Measurements from ENCODE around the gene HBA2.
A peak's percentile ranks its signal among the peaks of the same experiment; 100 is the strongest.
"Not testable (repeated sequence)": the region's sequence is repeated elsewhere in the genome, so short reads cannot be mapped to it uniquely, and the experiment has no call there.

Gene HBA2

DNA sequence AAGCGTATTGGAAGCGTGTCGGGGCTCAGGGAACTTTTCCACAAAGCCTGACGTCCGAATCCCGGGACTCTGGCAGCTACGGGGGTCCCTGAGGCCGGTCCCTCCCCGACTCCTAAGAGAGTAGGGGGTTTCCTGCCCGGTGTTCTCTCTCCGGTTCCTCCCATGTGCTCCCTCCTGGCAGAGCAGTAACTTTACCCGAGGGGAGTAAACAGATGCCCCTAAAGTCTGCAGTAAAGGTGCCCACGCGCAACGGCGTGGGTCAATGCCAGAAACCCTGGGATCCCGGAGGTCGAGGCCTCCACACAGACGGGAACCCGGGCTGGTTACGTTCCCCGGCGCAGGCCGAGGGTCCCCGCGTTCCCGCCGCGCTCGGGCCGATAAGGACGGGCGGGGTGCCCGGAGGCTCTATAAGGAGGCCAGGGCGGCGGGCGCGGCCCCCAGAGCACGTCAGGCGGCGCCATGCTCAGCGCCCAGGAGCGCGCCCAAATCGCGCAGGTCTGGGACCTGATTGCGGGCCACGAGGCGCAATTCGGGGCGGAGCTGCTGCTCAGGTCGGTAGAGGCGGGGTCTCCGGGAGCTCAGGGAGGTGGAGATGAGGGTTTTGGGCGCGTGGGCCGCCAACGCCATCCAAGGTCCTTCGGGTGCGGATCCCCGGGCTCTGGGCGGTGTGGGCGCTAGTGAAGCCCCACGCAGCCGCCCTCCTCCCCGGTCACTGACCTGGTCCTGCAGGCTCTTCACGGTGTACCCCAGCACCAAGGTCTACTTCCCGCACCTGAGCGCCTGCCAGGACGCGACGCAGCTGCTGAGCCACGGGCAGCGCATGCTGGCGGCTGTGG is 6.9 kb upstream of the HBA2 start, which contains the start of gene HBM:
TSS of gene HBM (plus strand) at position 440 of the 836 bp plus-strand sequence. CDS start at position 460, 20 bp downstream.
- no peak within 1 kb of the TSS for H3K27ac Mint-ChIP-seq
- H3K36me3 Mint-ChIP-seq = no peaks in the 10 kb centered on the region
- H3K4me1 Mint-ChIP-seq = peaks cover 5% of the 10 kb centered on the region
- H3K27me3 Mint-ChIP-seq = peaks cover 24% of the 10 kb centered on the region
- H3K4me3 Mint-ChIP-seq = peak within 1 kb of the TSS; percentile 55
- H3K9me3 Mint-ChIP-seq = no peaks in the 10 kb centered on the region

DNA sequence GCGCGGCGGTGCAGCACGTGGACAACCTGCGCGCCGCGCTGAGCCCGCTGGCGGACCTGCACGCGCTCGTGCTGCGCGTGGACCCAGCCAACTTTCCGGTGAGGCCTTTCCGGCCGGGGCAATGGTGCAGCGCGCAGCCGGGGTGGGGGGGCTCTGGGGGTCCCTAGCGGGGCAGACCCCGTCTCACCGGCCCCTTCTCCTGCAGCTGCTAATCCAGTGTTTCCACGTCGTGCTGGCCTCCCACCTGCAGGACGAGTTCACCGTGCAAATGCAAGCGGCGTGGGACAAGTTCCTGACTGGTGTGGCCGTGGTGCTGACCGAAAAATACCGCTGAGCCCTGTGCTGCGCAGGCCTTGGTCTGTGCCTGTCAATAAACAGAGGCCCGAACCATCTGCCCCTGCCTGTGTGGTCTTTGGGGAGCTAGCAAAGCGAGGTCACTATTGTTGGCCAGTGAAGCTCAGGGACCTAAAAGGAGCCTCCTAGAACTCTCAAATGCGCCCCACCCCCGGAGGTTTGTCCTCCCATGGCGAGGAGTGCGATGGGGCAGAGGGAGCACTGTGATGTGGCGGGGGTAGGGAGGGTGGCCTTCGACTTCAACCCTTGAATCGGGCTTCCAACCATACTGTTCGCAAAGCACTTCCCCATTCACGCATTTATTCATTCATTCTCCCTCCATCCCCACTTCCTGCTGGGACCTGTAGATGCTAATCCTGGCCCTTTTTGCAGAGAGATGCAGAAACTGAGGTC is 6.1 kb upstream of the HBA2 start:
- H3K27me3 Mint-ChIP-seq = peaks cover 29% of the 10 kb centered on the region
- no peaks in the 10 kb centered on the region for H3K9me3 Mint-ChIP-seq
- peak overlapping the region; percentile 39 for H3K4me3 Mint-ChIP-seq
- no peaks in the 10 kb centered on the region for H3K36me3 Mint-ChIP-seq
- peaks cover 5% of the 10 kb centered on the region for H3K4me1 Mint-ChIP-seq
- no peak overlapping the region for H3K27ac Mint-ChIP-seq

DNA sequence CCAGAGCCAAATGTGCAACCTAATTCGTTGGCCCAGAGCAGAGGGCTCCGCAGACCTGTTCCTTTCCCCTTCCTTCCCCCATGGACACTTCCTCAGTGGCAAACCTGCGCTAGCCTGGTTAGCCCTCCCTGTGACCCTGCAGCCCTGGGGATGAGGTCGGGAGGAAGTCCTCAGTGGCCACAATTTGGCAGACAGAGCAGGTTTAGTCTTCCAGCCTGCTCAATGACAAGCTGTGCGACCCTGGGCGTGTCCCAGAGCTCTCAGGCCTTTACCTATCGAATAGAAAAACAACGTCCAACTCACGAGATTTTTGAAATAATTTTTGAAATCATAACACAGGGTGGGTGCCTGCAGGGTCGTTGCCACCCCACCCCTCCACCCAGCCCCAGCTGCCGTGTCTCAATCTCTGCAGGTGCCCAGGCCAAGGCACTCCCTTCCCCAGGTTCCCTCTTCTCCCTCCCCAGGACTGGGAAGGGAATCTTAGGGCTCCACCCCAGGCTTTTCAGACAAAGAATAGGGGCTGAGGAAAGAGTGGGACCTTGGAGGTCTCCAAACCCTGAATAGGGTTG is 5.5 kb upstream of the HBA2 start:
- peak overlapping the region; percentile 24 for H3K4me3 Mint-ChIP-seq
- H3K27me3 Mint-ChIP-seq = peaks cover 33% of the 10 kb centered on the region
- H3K27ac Mint-ChIP-seq = no peak overlapping the region
- H3K4me1 Mint-ChIP-seq = peaks cover 5% of the 10 kb centered on the region
- H3K9me3 Mint-ChIP-seq = no peaks in the 10 kb centered on the region
- H3K36me3 Mint-ChIP-seq = no peaks in the 10 kb centered on the region

DNA sequence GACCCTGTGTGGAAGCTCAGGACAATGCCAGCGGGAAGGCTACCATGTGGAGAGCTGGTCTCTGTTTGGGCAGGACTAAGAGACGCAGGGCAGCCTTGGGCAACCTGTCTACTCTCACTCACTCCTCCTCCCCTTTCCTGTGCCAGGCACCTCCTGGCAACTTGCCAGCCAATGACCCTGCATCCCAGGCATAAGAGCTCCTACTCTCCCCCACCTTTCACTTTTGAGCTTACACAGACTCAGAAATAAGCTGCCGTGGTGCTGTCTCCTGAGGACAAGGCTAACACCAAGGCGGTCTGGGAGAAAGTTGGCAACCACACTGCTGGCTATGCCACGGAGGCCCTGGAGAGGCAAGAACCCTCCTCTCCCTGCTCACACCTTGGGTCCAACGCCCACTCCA is 4.3 kb upstream of the HBA2 start:
- H3K27ac Mint-ChIP-seq = peak overlapping the region; percentile 25
- peaks cover 8% of the 10 kb centered on the region for H3K4me1 Mint-ChIP-seq
- H3K9me3 Mint-ChIP-seq = no peaks in the 10 kb centered on the region
- no peak overlapping the region for H3K4me3 Mint-ChIP-seq
- H3K36me3 Mint-ChIP-seq = no peaks in the 10 kb centered on the region
- peaks cover 33% of the 10 kb centered on the region for H3K27me3 Mint-ChIP-seq

DNA sequence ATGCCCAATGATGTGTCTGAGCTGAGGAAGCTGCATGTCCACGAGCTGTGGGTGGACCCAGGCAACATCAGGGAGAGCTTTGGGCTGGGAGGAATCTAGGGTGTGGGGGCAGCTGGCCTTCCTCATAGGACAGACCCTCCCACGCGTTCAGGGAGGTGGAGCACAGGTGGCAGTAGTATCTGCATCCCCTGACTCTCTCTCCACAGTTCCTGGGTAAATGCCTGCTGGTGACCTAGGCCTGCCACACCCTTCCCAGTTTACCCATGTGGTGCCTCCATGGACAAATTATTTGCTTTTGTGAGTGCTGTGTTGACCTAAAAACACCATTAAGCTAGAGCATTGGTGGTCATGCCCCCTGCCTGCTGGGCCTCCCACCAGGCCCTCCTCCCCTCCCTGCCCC is 3.7 kb upstream of the HBA2 start:
- no peaks in the 10 kb centered on the region for H3K9me3 Mint-ChIP-seq
- H3K4me3 Mint-ChIP-seq = no peak overlapping the region
- no peak overlapping the region for H3K27ac Mint-ChIP-seq
- H3K27me3 Mint-ChIP-seq = peaks cover 33% of the 10 kb centered on the region
- peaks cover 10% of the 10 kb centered on the region for H3K4me1 Mint-ChIP-seq
- no peaks in the 10 kb centered on the region for H3K36me3 Mint-ChIP-seq

DNA sequence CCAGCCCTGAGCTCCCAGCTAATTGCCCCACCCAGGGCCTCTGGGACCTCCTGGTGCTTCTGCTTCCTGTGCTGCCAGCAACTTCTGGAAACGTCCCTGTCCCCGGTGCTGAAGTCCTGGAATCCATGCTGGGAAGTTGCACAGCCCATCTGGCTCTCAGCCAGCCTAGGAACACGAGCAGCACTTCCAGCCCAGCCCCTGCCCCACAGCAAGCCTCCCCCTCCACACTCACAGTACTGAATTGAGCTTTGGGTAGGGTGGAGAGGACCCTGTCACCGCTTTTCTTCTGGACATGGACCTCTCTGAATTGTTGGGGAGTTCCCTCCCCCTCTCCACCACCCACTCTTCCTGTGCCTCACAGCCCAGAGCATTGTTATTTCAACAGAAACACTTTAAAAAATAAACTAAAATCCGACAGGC is 2.6 kb upstream of the HBA2 start:
- Mint-ChIP-seq H3K27me3 (peaks cover 42% of the 10 kb centered on the region), H3K4me1 (peaks cover 13% of the 10 kb centered on the region)
- H3K36me3 Mint-ChIP-seq, H3K4me3 Mint-ChIP-seq, H3K9me3 Mint-ChIP-seq, H3K27ac Mint-ChIP-seq: not testable (repeated sequence)

DNA sequence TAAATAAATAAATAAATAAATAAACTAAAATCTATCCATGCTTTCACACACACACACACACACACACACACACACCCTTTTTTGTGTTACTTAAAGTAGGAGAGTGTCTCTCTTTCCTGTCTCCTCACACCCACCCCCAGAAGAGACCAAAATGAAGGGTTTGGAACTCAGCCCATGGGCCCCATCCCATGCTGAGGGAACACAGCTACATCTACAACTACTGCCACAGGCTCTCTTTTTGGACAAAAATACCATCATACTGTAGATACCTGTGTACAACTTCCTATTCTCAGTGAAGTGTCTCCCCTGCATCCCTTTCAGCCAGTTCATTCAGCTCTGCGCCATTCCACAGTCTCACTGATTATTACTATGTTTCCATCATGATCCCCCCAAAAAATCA is 1.9 kb upstream of the HBA2 start:
- no peak overlapping the region for H3K27ac Mint-ChIP-seq
- H3K4me3 Mint-ChIP-seq = no peak overlapping the region
- H3K9me3 Mint-ChIP-seq = no peaks in the 10 kb centered on the region
- peaks cover 48% of the 10 kb centered on the region for H3K27me3 Mint-ChIP-seq
- no peaks in the 10 kb centered on the region for H3K36me3 Mint-ChIP-seq
- peaks cover 18% of the 10 kb centered on the region for H3K4me1 Mint-ChIP-seq

DNA sequence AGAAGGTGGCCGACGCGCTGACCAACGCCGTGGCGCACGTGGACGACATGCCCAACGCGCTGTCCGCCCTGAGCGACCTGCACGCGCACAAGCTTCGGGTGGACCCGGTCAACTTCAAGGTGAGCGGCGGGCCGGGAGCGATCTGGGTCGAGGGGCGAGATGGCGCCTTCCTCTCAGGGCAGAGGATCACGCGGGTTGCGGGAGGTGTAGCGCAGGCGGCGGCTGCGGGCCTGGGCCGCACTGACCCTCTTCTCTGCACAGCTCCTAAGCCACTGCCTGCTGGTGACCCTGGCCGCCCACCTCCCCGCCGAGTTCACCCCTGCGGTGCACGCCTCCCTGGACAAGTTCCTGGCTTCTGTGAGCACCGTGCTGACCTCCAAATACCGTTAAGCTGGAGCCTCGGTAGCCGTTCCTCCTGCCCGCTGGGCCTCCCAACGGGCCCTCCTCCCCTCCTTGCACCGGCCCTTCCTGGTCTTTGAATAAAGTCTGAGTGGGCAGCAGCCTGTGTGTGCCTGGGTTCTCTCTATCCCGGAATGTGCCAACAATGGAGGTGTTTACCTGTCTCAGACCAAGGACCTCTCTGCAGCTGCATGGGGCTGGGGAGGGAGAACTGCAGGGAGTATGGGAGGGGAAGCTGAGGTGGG is 657 bp downstream of the HBA2 start:
- H3K4me1 Mint-ChIP-seq = peaks cover 18% of the 10 kb centered on the region
- H3K9me3 Mint-ChIP-seq, H3K27ac Mint-ChIP-seq, H3K36me3 Mint-ChIP-seq: not testable (repeated sequence)
- H3K4me3 Mint-ChIP-seq = peak overlapping the region; percentile 7
- H3K27me3 Mint-ChIP-seq = peaks cover 48% of the 10 kb centered on the region

DNA sequence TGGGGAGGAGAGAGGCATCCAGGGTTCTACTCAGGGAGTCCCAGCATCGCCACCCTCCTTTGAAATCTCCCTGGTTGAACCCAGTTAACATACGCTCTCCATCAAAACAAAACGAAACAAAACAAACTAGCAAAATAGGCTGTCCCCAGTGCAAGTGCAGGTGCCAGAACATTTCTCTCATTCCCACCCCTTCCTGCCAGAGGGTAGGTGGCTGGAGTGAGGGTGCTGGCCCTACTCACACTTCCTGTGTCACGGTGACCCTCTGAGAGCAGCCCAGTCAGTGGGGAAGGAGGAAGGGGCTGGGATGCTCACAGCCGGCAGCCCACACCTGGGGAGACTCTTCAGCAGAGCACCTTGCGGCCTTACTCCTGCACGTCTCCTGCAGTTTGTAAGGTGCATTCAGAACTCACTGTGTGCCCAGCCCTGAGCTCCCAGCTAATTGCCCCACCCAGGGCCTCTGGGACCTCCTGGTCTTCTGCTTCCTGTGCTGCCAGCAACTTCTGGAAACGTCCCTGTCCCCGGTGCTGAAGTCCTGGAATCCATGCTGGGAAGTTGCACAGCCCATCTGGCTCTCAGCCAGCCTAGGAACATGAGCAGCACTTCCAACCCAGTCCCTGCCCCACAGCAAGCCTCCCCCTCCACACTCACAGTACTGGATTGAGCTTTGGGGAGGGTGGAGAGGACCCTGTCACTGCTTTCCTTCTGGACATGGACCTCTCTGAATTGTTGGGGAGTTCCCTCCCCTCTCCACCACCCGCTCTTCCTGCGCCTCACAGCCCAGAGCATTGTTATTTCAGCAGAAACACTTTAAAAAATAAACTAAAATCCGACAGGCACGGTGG is 1.5 kb downstream of the HBA2 start:
- peak overlapping the region; percentile 33 for H3K4me3 Mint-ChIP-seq

DNA sequence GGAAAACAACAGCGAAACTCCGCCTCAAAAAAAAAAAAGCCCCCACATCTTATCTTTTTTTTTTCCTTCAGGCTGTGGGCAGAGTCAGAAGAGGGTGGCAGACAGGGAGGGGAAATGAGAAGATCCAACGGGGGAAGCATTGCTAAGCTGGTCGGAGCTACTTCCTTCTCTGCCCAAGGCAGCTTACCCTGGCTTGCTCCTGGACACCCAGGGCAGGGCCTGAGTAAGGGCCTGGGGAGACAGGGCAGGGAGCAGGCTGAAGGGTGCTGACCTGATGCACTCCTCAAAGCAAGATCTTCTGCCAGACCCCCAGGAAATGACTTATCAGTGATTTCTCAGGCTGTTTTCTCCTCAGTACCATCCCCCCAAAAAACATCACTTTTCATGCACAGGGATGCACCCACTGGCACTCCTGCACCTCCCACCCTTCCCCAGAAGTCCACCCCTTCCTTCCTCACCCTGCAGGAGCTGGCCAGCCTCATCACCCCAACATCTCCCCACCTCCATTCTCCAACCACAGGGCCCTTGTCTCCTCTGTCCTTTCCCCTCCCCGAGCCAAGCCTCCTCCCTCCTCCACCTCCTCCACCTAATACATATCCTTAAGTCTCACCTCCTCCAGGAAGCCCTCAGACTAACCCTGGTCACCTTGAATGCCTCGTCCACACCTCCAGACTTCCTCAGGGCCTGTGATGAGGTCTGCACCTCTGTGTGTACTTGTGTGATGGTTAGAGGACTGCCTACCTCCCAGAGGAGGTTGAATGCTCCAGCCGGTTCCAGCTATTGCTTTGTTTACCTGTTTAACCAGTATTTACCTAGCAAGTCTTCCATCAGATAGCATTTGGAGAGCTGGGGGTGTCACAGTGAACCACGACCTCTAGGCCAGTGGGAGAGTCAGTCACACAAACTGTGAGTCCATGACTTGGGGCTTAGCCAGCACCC is 2.6 kb downstream of the HBA2 start:
- H3K4me3 Mint-ChIP-seq = peak overlapping the region; percentile 30
- H3K27ac Mint-ChIP-seq = peak overlapping the region; percentile 59
- peaks cover 43% of the 10 kb centered on the region for H3K27me3 Mint-ChIP-seq
- H3K9me3 Mint-ChIP-seq = no peaks in the 10 kb centered on the region
- no peaks in the 10 kb centered on the region for H3K36me3 Mint-ChIP-seq
- H3K4me1 Mint-ChIP-seq = peaks cover 18% of the 10 kb centered on the region

More for the DNA sequence above, 1.5 kb downstream of the HBA2 start:
- H3K9me3 Mint-ChIP-seq, H3K27ac Mint-ChIP-seq, H3K36me3 Mint-ChIP-seq: not testable (repeated sequence)
- peaks cover 46% of the 10 kb centered on the region for H3K27me3 Mint-ChIP-seq
- H3K4me1 Mint-ChIP-seq = peaks cover 18% of the 10 kb centered on the region

DNA sequence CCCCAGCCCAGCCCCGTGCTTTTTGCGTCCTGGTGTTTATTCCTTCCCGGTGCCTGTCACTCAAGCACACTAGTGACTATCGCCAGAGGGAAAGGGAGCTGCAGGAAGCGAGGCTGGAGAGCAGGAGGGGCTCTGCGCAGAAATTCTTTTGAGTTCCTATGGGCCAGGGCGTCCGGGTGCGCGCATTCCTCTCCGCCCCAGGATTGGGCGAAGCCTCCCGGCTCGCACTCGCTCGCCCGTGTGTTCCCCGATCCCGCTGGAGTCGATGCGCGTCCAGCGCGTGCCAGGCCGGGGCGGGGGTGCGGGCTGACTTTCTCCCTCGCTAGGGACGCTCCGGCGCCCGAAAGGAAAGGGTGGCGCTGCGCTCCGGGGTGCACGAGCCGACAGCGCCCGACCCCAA is 3.3 kb downstream of the HBA2 start:
- H3K4me3 Mint-ChIP-seq, H3K27ac Mint-ChIP-seq, H3K36me3 Mint-ChIP-seq, H3K9me3 Mint-ChIP-seq: not testable (repeated sequence)
- Mint-ChIP-seq H3K27me3 (peaks cover 37% of the 10 kb centered on the region), H3K4me1 (peaks cover 18% of the 10 kb centered on the region)

DNA sequence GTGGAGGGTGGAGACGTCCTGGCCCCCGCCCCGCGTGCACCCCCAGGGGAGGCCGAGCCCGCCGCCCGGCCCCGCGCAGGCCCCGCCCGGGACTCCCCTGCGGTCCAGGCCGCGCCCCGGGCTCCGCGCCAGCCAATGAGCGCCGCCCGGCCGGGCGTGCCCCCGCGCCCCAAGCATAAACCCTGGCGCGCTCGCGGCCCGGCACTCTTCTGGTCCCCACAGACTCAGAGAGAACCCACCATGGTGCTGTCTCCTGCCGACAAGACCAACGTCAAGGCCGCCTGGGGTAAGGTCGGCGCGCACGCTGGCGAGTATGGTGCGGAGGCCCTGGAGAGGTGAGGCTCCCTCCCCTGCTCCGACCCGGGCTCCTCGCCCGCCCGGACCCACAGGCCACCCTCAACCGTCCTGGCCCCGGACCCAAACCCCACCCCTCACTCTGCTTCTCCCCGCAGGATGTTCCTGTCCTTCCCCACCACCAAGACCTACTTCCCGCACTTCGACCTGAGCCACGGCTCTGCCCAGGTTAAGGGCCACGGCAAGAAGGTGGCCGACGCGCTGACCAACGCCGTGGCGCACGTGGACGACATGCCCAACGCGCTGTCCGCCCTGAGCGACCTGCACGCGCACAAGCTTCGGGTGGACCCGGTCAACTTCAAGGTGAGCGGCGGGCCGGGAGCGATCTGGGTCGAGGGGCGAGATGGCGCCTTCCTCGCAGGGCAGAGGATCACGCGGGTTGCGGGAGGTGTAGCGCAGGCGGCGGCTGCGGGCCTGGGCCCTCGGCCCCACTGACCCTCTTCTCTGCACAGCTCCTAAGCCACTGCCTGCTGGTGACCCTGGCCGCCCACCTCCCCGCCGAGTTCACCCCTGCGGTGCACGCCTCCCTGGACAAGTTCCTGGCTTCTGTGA is 4.1 kb downstream of the HBA2 start, which contains the start of gene HBA1:
TSS of gene HBA1 (plus strand) at position 204 of the 906 bp plus-strand sequence. CDS start at position 241, 37 bp downstream.
- Mint-ChIP-seq H3K27ac (peak within 1 kb of the TSS; percentile 59), H3K4me3 (peak within 1 kb of the TSS; percentile 36), H3K4me1 (peaks cover 18% of the 10 kb centered on the region), H3K27me3 (peaks cover 32% of the 10 kb centered on the region)
- H3K36me3 Mint-ChIP-seq, H3K9me3 Mint-ChIP-seq: not testable (repeated sequence)

DNA sequence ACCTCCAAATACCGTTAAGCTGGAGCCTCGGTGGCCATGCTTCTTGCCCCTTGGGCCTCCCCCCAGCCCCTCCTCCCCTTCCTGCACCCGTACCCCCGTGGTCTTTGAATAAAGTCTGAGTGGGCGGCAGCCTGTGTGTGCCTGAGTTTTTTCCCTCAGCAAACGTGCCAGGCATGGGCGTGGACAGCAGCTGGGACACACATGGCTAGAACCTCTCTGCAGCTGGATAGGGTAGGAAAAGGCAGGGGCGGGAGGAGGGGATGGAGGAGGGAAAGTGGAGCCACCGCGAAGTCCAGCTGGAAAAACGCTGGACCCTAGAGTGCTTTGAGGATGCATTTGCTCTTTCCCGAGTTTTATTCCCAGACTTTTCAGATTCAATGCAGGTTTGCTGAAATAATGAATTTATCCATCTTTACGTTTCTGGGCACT is 4.7 kb downstream of the HBA2 start:
- no peaks in the 10 kb centered on the region for H3K9me3 Mint-ChIP-seq
- no peaks in the 10 kb centered on the region for H3K36me3 Mint-ChIP-seq
- H3K27me3 Mint-ChIP-seq = peaks cover 31% of the 10 kb centered on the region
- peak overlapping the region; percentile 36 for H3K4me3 Mint-ChIP-seq
- no peak overlapping the region for H3K27ac Mint-ChIP-seq
- H3K4me1 Mint-ChIP-seq = peaks cover 18% of the 10 kb centered on the region

All from activated naive CD4-positive, alpha-beta T cell treated with anti-CD3 and anti-CD28 coated beads, Interleukin-2, amount 50 U/mL, for 24 hours (primary cell).